Fibroblast of lung (primary cell): ENCODE data around the gene MREG. TPM values are rescaled to one million over a fixed set of nuclear protein-coding genes. Genes with fewer than 3 reads are reported as not detected.

Source experiments
- DNase-seq, 2 donors: peaks; one replicate each; pipeline versions ENCODE4 v3.0.0 to v3.0.0-alpha.2; 2010; ENCODE audit warnings: low read depth in 2 of 2
- H2AFZ ChIP-seq: 2 replicates; pipeline ENCODE4 v1.5.1; 2012; ENCODE audit warnings: low read length, control low read depth, inconsistent platforms
- H3K27ac ChIP-seq: 2 replicates; pipeline ENCODE4 v1.5.1; 2011; ENCODE audit warnings: low read length, control low read depth; ENCODE audit not compliant: insufficient read depth
- H3K27me3 ChIP-seq: 2 replicates; pipeline ENCODE4 v1.5.1; 2011; ENCODE audit warnings: mild to moderate bottlenecking, low read length; ENCODE audit not compliant: control insufficient read depth, insufficient read depth
- H3K36me3 ChIP-seq: 2 replicates; pipeline ENCODE4 v1.5.1; 2011; ENCODE audit warnings: low read length; ENCODE audit not compliant: control insufficient read depth, insufficient read depth
- H3K4me1 ChIP-seq: 2 replicates; pipeline ENCODE4 v1.5.1; 2011; ENCODE audit warnings: low read length; ENCODE audit not compliant: control insufficient read depth, insufficient read depth; ENCODE audit errors: extremely low read depth
- H3K4me2 ChIP-seq: 2 replicates; pipeline ENCODE4 v1.5.1; 2011; ENCODE audit warnings: low read length, control low read depth; ENCODE audit not compliant: insufficient read depth; ENCODE audit errors: extremely low read depth
- H3K4me3 ChIP-seq, 4 experiments: fragments of 200-600 bp in 1 of 4; sonication (generic) in 1 of 4; replicated peaks in 1 of 4; 2 replicates each; pipeline ENCODE4 v1.5.1; 2011 to 2016; ENCODE audit warnings: low read length in 4 of 4, low read depth in 3 of 4, mild to moderate bottlenecking in 3 of 4, control low read depth in 2 of 4, inconsistent platforms in 1 of 4, mixed read lengths in 1 of 4; ENCODE audit not compliant: insufficient read depth in 1 of 4; ENCODE audit errors: control extremely low read depth in 1 of 4
- H3K79me2 ChIP-seq: 2 replicates; pipeline ENCODE4 v1.5.1; 2012; ENCODE audit warnings: mild to moderate bottlenecking, low read length, inconsistent platforms; ENCODE audit not compliant: control insufficient read depth, insufficient read depth
- H3K9ac ChIP-seq: 2 replicates; pipeline ENCODE4 v1.5.1; 2011; ENCODE audit warnings: mild to moderate bottlenecking, low read length, control low read depth; ENCODE audit not compliant: insufficient read depth
- H3K9me3 ChIP-seq: 2 replicates; pipeline ENCODE4 v1.5.1; 2012; ENCODE audit warnings: low read depth, low read length; ENCODE audit not compliant: control insufficient read depth, insufficient read depth
- H4K20me1 ChIP-seq: 2 replicates; pipeline ENCODE4 v1.5.1; 2011; ENCODE audit warnings: low read length; ENCODE audit not compliant: control insufficient read depth, insufficient read depth; ENCODE audit errors: extremely low read depth
- EZH2 ChIP-seq: IDR thresholded peaks from 2 replicates; pipeline ENCODE4 v1.5.1; 2012; ENCODE audit warnings: low read length, control low read depth, mild to moderate bottlenecking; ENCODE audit errors: missing control alignments
- polyA plus RNA-seq, 2 donors: library from polyadenylated mRNA; depleted of rRNA in 1 of 2; stranded (reverse) in 1 of 2; unstranded in 1 of 2; fragments of >200 nt; gene quantifications; 2 replicates each; pipeline ENCODE4 v1.2.1, GENCODE V29; 2011 to 2012; ENCODE audit warnings: missing spikeins in 1 of 2
- total RNA-seq: library from RNA; depleted of rRNA; stranded (reverse); fragments of >200 nt; gene quantifications from 2 replicates; pipeline ENCODE4 v1.2.1, GENCODE V29; 2014
- TF ChIP-seq, protein P1 (sequence below), 2 donors: IDR thresholded peaks in 1 of 2; conservative IDR thresholded peaks in 1 of 2; 1 replicate in 1 of 2; 2 replicates in 1 of 2; pipeline ENCODE4 v1.5.1; 2011 to 2012; ENCODE audit warnings: low read length in 2 of 2, control low read depth in 1 of 2, inconsistent platforms in 1 of 2, low read depth in 1 of 2, mild to moderate bottlenecking in 1 of 2

Gene MREG
- total and polyA plus RNA-seq, 2 donors (not counting 1 experiment from before 2014, with no cell fraction given): 2.4 to 3.5 TPM

DNA sequence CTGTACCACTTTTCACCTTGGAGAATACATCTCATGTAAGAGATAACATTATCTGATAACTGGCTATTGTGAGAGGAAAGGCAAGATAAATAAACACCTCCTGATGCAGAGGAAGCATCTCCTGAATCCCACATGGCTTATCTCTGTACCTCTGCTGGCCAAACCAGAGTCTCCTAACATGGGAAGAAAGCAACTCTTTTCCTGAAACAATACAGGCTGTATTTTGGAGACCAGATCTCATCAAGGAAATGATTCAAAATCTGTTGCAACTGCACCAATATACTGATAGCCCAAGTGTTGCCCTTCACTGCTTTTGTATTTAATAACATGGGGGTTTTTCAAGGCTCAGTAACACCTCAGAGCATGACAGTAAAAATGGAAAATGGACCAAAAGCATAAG is 106.9 kb downstream of the MREG start:
- no peak for DNase-seq
- no peak overlapping the region for H2AFZ ChIP-seq
- no peak overlapping the region for H3K4me3 ChIP-seq
- H3K36me3 ChIP-seq: no peaks in the 10 kb centered on the region
- H3K4me1 ChIP-seq: no peaks in the 10 kb centered on the region
- H3K9ac ChIP-seq: no peak overlapping the region
- H3K27me3 ChIP-seq: no peaks in the 10 kb centered on the region
- no peaks in the 10 kb centered on the region for H3K79me2 ChIP-seq
- no peak overlapping the region for H3K27ac ChIP-seq
- H4K20me1 ChIP-seq: no peaks in the 10 kb centered on the region
- no peak overlapping the region for H3K4me2 ChIP-seq
- no peaks in the 10 kb centered on the region for H3K9me3 ChIP-seq
- no peak for TF ChIP-seq EZH2
- TF ChIP-seq, protein P1, sequence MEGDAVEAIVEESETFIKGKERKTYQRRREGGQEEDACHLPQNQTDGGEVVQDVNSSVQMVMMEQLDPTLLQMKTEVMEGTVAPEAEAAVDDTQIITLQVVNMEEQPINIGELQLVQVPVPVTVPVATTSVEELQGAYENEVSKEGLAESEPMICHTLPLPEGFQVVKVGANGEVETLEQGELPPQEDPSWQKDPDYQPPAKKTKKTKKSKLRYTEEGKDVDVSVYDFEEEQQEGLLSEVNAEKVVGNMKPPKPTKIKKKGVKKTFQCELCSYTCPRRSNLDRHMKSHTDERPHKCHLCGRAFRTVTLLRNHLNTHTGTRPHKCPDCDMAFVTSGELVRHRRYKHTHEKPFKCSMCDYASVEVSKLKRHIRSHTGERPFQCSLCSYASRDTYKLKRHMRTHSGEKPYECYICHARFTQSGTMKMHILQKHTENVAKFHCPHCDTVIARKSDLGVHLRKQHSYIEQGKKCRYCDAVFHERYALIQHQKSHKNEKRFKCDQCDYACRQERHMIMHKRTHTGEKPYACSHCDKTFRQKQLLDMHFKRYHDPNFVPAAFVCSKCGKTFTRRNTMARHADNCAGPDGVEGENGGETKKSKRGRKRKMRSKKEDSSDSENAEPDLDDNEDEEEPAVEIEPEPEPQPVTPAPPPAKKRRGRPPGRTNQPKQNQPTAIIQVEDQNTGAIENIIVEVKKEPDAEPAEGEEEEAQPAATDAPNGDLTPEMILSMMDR (conservative IDR thresholded peaks at IDR 0.05 in 1 of 2, IDR thresholded peaks at IDR 0.05 in 1 of 2; ENCODE audit: low read depth in 1 of 2, low read length in 2 of 2): no peak

DNA sequence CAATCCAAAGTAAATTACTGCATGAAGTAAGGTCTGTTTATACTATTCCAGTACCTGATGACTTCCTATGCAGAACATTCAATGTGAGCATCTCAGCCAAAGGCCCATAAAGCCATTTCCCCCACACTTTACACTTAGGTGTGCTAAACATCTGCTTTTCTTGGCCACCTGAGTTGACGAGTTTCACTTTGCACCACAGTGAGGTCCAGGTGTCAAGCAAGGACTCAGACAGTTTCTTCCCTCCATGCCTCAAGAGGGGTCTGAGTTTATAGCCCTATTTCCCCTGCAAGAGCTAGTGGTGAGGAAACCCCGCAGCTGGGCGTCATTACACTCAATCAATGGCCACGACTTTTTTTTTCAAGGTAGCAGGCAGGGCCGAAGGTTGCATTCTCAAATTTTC is 107.7 kb downstream of the MREG start:
- H2AFZ ChIP-seq: no peak overlapping the region
- H3K4me3 ChIP-seq: no peak overlapping the region
- H3K36me3 ChIP-seq: no peaks in the 10 kb centered on the region
- H3K9me3 ChIP-seq: no peaks in the 10 kb centered on the region
- no peak overlapping the region for H3K27ac ChIP-seq
- TF ChIP-seq, protein P1 (conservative IDR thresholded peaks at IDR 0.05 in 1 of 2, IDR thresholded peaks at IDR 0.05 in 1 of 2; ENCODE audit: low read depth in 1 of 2, low read length in 2 of 2): no peak
- no peak for TF ChIP-seq EZH2
- H3K79me2 ChIP-seq: no peaks in the 10 kb centered on the region
- no peak for DNase-seq
- no peak overlapping the region for H3K4me2 ChIP-seq
- H3K27me3 ChIP-seq: no peaks in the 10 kb centered on the region
- H4K20me1 ChIP-seq: no peaks in the 10 kb centered on the region
- no peak overlapping the region for H3K9ac ChIP-seq
- no peaks in the 10 kb centered on the region for H3K4me1 ChIP-seq

DNA sequence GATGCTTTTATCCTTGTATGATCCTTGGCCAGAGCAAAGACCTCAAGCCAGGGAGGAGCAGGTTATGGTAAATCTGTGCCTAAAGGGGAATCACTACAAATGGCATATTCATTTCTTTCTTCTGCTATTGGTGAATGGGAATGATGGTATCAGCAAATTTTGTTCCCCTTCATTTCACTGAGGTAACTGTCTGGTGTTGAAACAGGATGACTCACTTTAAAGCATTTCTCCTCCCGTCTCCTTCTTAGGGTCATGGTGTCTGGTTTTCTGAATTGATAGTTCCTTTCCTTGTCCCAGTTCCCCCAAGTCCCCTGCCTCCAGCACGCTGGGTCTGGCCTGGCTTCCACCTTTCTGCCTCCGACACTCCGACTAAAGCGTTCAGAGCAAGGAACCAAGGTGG is 109.2 kb downstream of the MREG start:
- Histone ChIP-seq H3K4me3 (no peak overlapping the region), H3K36me3 (no peaks in the 10 kb centered on the region), H3K9ac (no peak overlapping the region), H3K27ac (no peak overlapping the region), H3K9me3 (no peaks in the 10 kb centered on the region), H3K79me2 (no peaks in the 10 kb centered on the region), H2AFZ (no peak overlapping the region), H3K4me1 (no peaks in the 10 kb centered on the region), H4K20me1 (no peaks in the 10 kb centered on the region), H3K4me2 (no peak overlapping the region), H3K27me3 (no peaks in the 10 kb centered on the region)
- TF ChIP-seq, protein P1 (conservative IDR thresholded peaks at IDR 0.05 in 1 of 2, IDR thresholded peaks at IDR 0.05 in 1 of 2; ENCODE audit: low read depth in 1 of 2, low read length in 2 of 2): no peak
- TF ChIP-seq EZH2: no peak
- peak; percentile 68 to 88 for DNase-seq
